ENCODE results near the gene GRIA1.

DNA sequence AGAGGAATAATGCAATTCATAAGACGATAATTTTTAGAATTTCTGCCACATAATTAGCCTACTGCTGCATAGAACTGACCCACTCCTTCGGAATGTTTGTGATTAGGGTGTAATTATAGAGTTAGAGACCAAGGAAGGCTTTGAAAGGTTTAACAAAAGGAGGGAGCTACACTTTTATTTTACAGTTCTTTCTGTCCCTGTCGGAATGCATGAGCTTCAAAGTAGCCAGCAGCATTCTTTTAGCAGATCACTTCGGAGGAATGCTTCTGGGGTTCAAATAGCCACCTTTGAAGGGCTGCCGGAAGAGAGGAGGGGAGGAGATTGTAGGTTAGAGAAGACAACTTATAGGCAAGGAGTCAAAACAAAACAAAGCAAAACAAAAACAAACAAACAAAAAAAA is 168.1 kb downstream of the GRIA1 start:
- TF ChIP-seq CHD1 (IDR thresholded peaks at IDR 0.05; ENCODE audit: low read depth, low read length) (no peak), RAD21 (IDR thresholded peaks at IDR 0.05; ENCODE audit: low read length) (no peak), CEBPB (IDR thresholded peaks at IDR 0.05; ENCODE audit: low read depth, low read length) (no peak), RFX5 (IDR thresholded peaks at IDR 0.05; ENCODE audit: low read depth, low read length) (no peak)
- TF ChIP-seq, protein P1, sequence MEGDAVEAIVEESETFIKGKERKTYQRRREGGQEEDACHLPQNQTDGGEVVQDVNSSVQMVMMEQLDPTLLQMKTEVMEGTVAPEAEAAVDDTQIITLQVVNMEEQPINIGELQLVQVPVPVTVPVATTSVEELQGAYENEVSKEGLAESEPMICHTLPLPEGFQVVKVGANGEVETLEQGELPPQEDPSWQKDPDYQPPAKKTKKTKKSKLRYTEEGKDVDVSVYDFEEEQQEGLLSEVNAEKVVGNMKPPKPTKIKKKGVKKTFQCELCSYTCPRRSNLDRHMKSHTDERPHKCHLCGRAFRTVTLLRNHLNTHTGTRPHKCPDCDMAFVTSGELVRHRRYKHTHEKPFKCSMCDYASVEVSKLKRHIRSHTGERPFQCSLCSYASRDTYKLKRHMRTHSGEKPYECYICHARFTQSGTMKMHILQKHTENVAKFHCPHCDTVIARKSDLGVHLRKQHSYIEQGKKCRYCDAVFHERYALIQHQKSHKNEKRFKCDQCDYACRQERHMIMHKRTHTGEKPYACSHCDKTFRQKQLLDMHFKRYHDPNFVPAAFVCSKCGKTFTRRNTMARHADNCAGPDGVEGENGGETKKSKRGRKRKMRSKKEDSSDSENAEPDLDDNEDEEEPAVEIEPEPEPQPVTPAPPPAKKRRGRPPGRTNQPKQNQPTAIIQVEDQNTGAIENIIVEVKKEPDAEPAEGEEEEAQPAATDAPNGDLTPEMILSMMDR (conservative IDR thresholded peaks at IDR 0.05; ENCODE audit: low read depth, low read length), result no peak
- TF ChIP-seq, protein P2, sequence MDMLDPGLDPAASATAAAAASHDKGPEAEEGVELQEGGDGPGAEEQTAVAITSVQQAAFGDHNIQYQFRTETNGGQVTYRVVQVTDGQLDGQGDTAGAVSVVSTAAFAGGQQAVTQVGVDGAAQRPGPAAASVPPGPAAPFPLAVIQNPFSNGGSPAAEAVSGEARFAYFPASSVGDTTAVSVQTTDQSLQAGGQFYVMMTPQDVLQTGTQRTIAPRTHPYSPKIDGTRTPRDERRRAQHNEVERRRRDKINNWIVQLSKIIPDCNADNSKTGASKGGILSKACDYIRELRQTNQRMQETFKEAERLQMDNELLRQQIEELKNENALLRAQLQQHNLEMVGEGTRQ (IDR thresholded peaks at IDR 0.05; ENCODE audit: low read depth, low read length), result no peak
